Measurements from ENCODE around the gene RNF150.
"Not testable (repeated sequence)": the region's sequence is repeated elsewhere in the genome, so short reads cannot be mapped to it uniquely, and the experiment has no call there.

Gene RNF150

GRCh38 chr4:141054446-141054845, 78.8 kb downstream of the RNF150 start:
- TF ChIP-seq ZNF24 (tag by site-specific recombination; IDR thresholded peaks at IDR 0.05): no peak
- TF ChIP-seq KLF9 (tag by site-specific recombination; IDR thresholded peaks at IDR 0.05; ENCODE audit: low read depth): no peak
- no peak for TF ChIP-seq ZNF140 (tag by site-specific recombination; IDR thresholded peaks at IDR 0.05)
- TF ChIP-seq SETDB1 (IDR thresholded peaks at IDR 0.05; ENCODE audit: insufficient read length, low read length): no peak
- TF ChIP-seq ZNF211 (tag by site-specific recombination; IDR thresholded peaks at IDR 0.05; ENCODE audit: low read depth): no peak
- TF ChIP-seq PATZ1 (tag by site-specific recombination; IDR thresholded peaks at IDR 0.05): no peak
- TF ChIP-seq WT1 (tag by site-specific recombination; IDR thresholded peaks at IDR 0.05): no peak
- TF ChIP-seq, protein P1, sequence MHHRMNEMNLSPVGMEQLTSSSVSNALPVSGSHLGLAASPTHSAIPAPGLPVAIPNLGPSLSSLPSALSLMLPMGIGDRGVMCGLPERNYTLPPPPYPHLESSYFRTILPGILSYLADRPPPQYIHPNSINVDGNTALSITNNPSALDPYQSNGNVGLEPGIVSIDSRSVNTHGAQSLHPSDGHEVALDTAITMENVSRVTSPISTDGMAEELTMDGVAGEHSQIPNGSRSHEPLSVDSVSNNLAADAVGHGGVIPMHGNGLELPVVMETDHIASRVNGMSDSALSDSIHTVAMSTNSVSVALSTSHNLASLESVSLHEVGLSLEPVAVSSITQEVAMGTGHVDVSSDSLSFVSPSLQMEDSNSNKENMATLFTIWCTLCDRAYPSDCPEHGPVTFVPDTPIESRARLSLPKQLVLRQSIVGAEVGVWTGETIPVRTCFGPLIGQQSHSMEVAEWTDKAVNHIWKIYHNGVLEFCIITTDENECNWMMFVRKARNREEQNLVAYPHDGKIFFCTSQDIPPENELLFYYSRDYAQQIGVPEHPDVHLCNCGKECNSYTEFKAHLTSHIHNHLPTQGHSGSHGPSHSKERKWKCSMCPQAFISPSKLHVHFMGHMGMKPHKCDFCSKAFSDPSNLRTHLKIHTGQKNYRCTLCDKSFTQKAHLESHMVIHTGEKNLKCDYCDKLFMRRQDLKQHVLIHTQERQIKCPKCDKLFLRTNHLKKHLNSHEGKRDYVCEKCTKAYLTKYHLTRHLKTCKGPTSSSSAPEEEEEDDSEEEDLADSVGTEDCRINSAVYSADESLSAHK (tag by site-specific recombination; IDR thresholded peaks at IDR 0.05): no peak
- no peak for TF ChIP-seq ZNF416 (tag by site-specific recombination; IDR thresholded peaks at IDR 0.05)
- no peak for TF ChIP-seq ZNF626 (tag by site-specific recombination; IDR thresholded peaks at IDR 0.05)
- no peak for TF ChIP-seq ZNF571 (tag by site-specific recombination; IDR thresholded peaks at IDR 0.05)
- no peak for TF ChIP-seq INSM2 (tag by site-specific recombination; IDR thresholded peaks at IDR 0.05)
- no peak for TF ChIP-seq KLF1 (tag by site-specific recombination; IDR thresholded peaks at IDR 0.05)
- POLR2A ChIA-PET: no interaction called here
- H3K4me3 ChIP-seq (ENCODE audit: low read depth, low read length): no peak overlapping the region
- H3K9me3 ChIP-seq (ENCODE audit: control insufficient read depth, insufficient read depth, low read depth, low read length): no peaks in the 10 kb centered on the region
- no peaks in the 10 kb centered on the region for H3K4me1 ChIP-seq (ENCODE audit: control insufficient read depth, insufficient read depth, low read length)
- H3K27ac ChIP-seq (ENCODE audit: extremely low read depth, low read depth, low read length): no peak overlapping the region
- H3K36me3 ChIP-seq (ENCODE audit: control insufficient read depth in 2 of 2, insufficient read depth in 1 of 2, low read length in 2 of 2): no peaks in the 10 kb centered on the region
- CTCF ChIA-PET: interaction anchor here (0.7 kb wide), 1 partner anchor 192 kb away, joined by 3 read pairs; no protein-coding TSS in a partner anchor

- TF ChIP-seq ZNF510 (tag by site-specific recombination; IDR thresholded peaks at IDR 0.05; ENCODE audit: insufficient replicate concordance) (peak; percentile 34), ZNF585B (tag by site-specific recombination; IDR thresholded peaks at IDR 0.05) (peak; percentile 96), TRIM28 (IDR thresholded peaks at IDR 0.05; ENCODE audit: borderline replicate concordance, low read length) (peak; percentile 81; the same call in 1 of the 2 replicates), SETDB1 (IDR thresholded peaks at IDR 0.05; ENCODE audit: insufficient read length, low read length) (peak; percentile 86)
- H3K9me3 ChIP-seq (ENCODE audit: control insufficient read depth, insufficient read depth, low read depth, low read length); POLR2A ChIA-PET; H3K27ac ChIP-seq (ENCODE audit: extremely low read depth, low read depth, low read length); H3K4me1 ChIP-seq (ENCODE audit: control insufficient read depth, insufficient read depth, low read length); H3K4me3 ChIP-seq (ENCODE audit: low read depth, low read length); H3K36me3 ChIP-seq (ENCODE audit: control insufficient read depth in 2 of 2, insufficient read depth in 1 of 2, low read length in 2 of 2): not testable (repeated sequence)
- CTCF ChIA-PET: interaction anchor here (1.2 kb wide), 1 partner anchor 163 kb away, joined by 4 read pairs; no protein-coding TSS in a partner anchor
Measured at GRCh38 chr4:141050999-141051398, 82.3 kb downstream of the RNF150 start.
